ENCODE data around the gene ACY1. TPM values are rescaled to one million over a fixed set of nuclear protein-coding genes. Genes with fewer than 3 reads are reported as not detected.
A peak's percentile ranks its signal among the peaks of the same experiment; 100 is the strongest.

ACY1 gene
- total and polyA plus RNA-seq, 2 of the 13 experiments (the other 11 are each of a cell fraction or from before 2014, with no cell fraction given) = 113 to 162 TPM

- FAIRE-seq (peak; percentile 8), ATAC-seq (no peak), DNase-seq (ENCODE audit: low spot score) (no peak)
- no peak overlapping the region for H3K9ac ChIP-seq (ENCODE audit: insufficient read depth, low read depth, low read length)
- no peaks in the 10 kb centered on the region for H3K27me3 ChIP-seq (ENCODE audit: control insufficient read depth in 1 of 2, insufficient read depth in 2 of 2, low read length in 2 of 2)
- no peak overlapping the region for H3K4me2 ChIP-seq (ENCODE audit: low read depth, low read length)
- intact Hi-C loops (cut with micrococcal nuclease; ENCODE audit: unreplicated experiment) = no loop called here
- in situ Hi-C loops (cut with HindIII; ENCODE audit: extremely low pct_ligation_motif_present, low pct_unique_long_range_greater_than_20kb) = no loop called here
- H3K27ac ChIP-seq (ENCODE audit: extremely low read length, insufficient read depth, low read length) = no peak overlapping the region
- ChIA-PET POLR2A (interaction anchor here (1.0 to 1.9 kb wide), 3 partner anchors 9 to 24 kb away, joined by 3 to 13 read pairs (median 3); partner anchors contain the start of genes ABHD14A, ABHD14B, PARP3 and RRP9), CTCF (ENCODE audit: low intra/inter-chr PET ratio, low total read pairs) (no interaction called here)
- peaks cover 20% of the 10 kb centered on the region for H3K4me1 ChIP-seq (ENCODE audit: insufficient read depth, low read length)
- no TSS peak for BruUV-seq (replicated peaks)
- no peaks in the 10 kb centered on the region for H3K36me3 ChIP-seq (replicated peaks in 1 of 2; ENCODE audit: control insufficient read depth in 1 of 2, insufficient read depth in 2 of 2, low read length in 2 of 2)
- no peaks in the 10 kb centered on the region for H3K79me2 ChIP-seq (ENCODE audit: insufficient read depth, low read length)
- H2AFZ ChIP-seq (ENCODE audit: low read length) = no peak overlapping the region
- H3K9me3 ChIP-seq (ENCODE audit: low read length) = no peaks in the 10 kb centered on the region
- no peaks in the 10 kb centered on the region for H4K20me1 ChIP-seq (ENCODE audit: insufficient read depth, low read length)
- no peak overlapping the region for H3K4me3 ChIP-seq (replicated peaks in 1 of 3; ENCODE audit: insufficient read depth in 1 of 3, low read depth in 2 of 3, low read length in 3 of 3)
- WGBS (ENCODE audit: low lambda C conversion rate) = 8% methylated on average over 2 of the region's 2 CpGs
- TF ChIP-seq ZNF75D (CRISPR knock-in tag; IDR thresholded peaks at IDR 0.05; ENCODE audit: borderline replicate concordance) (no peak), NR2F1 (CRISPR knock-in tag; IDR thresholded peaks at IDR 0.05) (peak; percentile 28 to 42; a peak in 1 of 4 replicates), LBX2 (CRISPR knock-in tag; IDR thresholded peaks at IDR 0.05; ENCODE audit: borderline replicate concordance) (no peak), ZNF337 (CRISPR knock-in tag; IDR thresholded peaks at IDR 0.05; ENCODE audit: borderline replicate concordance, low read depth) (no peak), NR2F6 (IDR thresholded peaks at IDR 0.05) (peak; percentile 48), NR2F6 (CRISPR knock-in tag; IDR thresholded peaks at IDR 0.05) (peak; percentile 68; the same call in 1 of the 2 replicates), SALL1 (CRISPR knock-in tag; IDR thresholded peaks at IDR 0.05) (peak; percentile 39), HNF4A (CRISPR knock-in tag; IDR thresholded peaks at IDR 0.05) (peak; percentile 65), ZNF143 (CRISPR knock-in tag; IDR thresholded peaks at IDR 0.05) (no peak), ZNF274 (CRISPR knock-in tag; IDR thresholded peaks at IDR 0.05) (no peak), MIXL1 (CRISPR knock-in tag; IDR thresholded peaks at IDR 0.05) (no peak), DMAP1 (CRISPR knock-in tag; IDR thresholded peaks at IDR 0.05) (no peak), TRIM24 (CRISPR knock-in tag; IDR thresholded peaks at IDR 0.05) (no peak), KLF9 (CRISPR knock-in tag; IDR thresholded peaks at IDR 0.05; ENCODE audit: low read depth) (no peak), SMAD9 (CRISPR knock-in tag; IDR thresholded peaks at IDR 0.05) (no peak), ATF3 (CRISPR knock-in tag; IDR thresholded peaks at IDR 0.05) (no peak), ZSCAN9 (CRISPR knock-in tag; IDR thresholded peaks at IDR 0.05; ENCODE audit: borderline replicate concordance) (no peak), ETV5 (CRISPR knock-in tag; IDR thresholded peaks at IDR 0.05; ENCODE audit: borderline replicate concordance) (no peak), TP53 (CRISPR knock-in tag; conservative IDR thresholded peaks at IDR 0.05) (no peak), ZFP36 (IDR thresholded peaks at IDR 0.05; ENCODE audit: borderline replicate concordance, low read depth, low read length, partially characterized antibody) (no peak), PAXIP1 (CRISPR knock-in tag; conservative IDR thresholded peaks at IDR 0.05) (peak; percentile 53; the same call in 1 of the 2 replicates), HDAC1 (CRISPR knock-in tag; IDR thresholded peaks at IDR 0.05) (no peak), MED1 (CRISPR knock-in tag; IDR thresholded peaks at IDR 0.05) (0 out of 2 replicates have a peak, but pooled peaks have one; percentile 24), ZBTB7B (CRISPR knock-in tag; IDR thresholded peaks at IDR 0.05) (no peak), ZNF607 (CRISPR knock-in tag; IDR thresholded peaks at IDR 0.05; ENCODE audit: borderline replicate concordance) (no peak), ZNF567 (CRISPR knock-in tag; IDR thresholded peaks at IDR 0.05; ENCODE audit: borderline replicate concordance) (no peak)
Measured at GRCh38 chr3:51950899-51951298, 32.4 kb upstream of the ACY1 start.

Measured in HepG2 (cell line).